HCT116 (cell line): ENCODE results near the gene ABR. TPM values are rescaled to one million over a fixed set of nuclear protein-coding genes. Genes with fewer than 3 reads are reported as not detected.
"Not testable (repeated sequence)": the region's sequence is repeated elsewhere in the genome, so short reads cannot be mapped to it uniquely, and the experiment has no call there.

Experiments used
- ATAC-seq: fragments of 200-7000 bp; cut with Tn5 transposase; 2 replicates; pipeline ENCODE4 v1.9.1; 2020; ENCODE audit warnings: mild to moderate bottlenecking, moderate library complexity
- BruUV-seq: library from RNA; stranded (reverse); fragments of 400-500 nt; replicated peaks from 2 replicates; lab custom pipeline; 2021; lab: Mats Ljungman, UMichigan
- CTCF ChIA-PET: fragments of 300-600 bp; sonication (Branson Sonifier 250); formaldehyde crosslinking; loops from one replicate; lab custom pipeline; 2021; ENCODE audit warnings: antibody characterized with exemption; lab: Charles Lee
- POLR2A ChIA-PET: fragments of 300-600, 350-600 bp; sonication (Branson Sonifier 250); formaldehyde crosslinking; loops from one replicate; lab custom pipeline; 2021; ENCODE audit warnings: antibody characterized with exemption; lab: Charles Lee
- RAD21 ChIA-PET, 2 experiments: fragments of 300-600 bp; sonication (Branson Sonifier 250); formaldehyde crosslinking; loops; one replicate each; lab custom pipeline; 2023; ENCODE audit warnings: low total read pairs in 2 of 2; ENCODE audit not compliant: uncharacterized antibody in 2 of 2, unreplicated experiment in 2 of 2, low non-redundant PET in 1 of 2; lab: Charles Lee
- DNase-seq: peaks from one replicate; pipeline ENCODE4 v3.0.0-alpha.2; 2010; ENCODE audit warnings: low read depth, low spot score
- H2AFZ ChIP-seq: fragments of 200-600 bp; shearing (Covaris generic), sonication (generic); 2 replicates; pipeline ENCODE4 v1.6.1; 2017; ENCODE audit warnings: low read depth, mixed run types, mixed read lengths, antibody characterized with exemption, low read length; ENCODE audit not compliant: poor library complexity, severe bottlenecking
- H3K27ac ChIP-seq: 2 replicates; pipeline ENCODE4 v1.5.1; 2012; ENCODE audit warnings: low read depth, low read length
- H3K27me3 ChIP-seq: fragments of 200-600 bp; sonication (generic); 2 replicates; pipeline ENCODE4 v1.6.1; 2016; ENCODE audit warnings: mixed run types, low read length, mixed read lengths; ENCODE audit not compliant: insufficient read depth
- H3K36me3 ChIP-seq, 2 experiments: fragments of 200-500 bp in 1 of 2; fragments of 200-600 bp in 1 of 2; sonication (Bioruptor generic) in 1 of 2; sonication (generic) in 1 of 2; 2 replicates each; pipeline versions ENCODE4 v1.5.1 to v1.6.1; 2014 to 2016; ENCODE audit warnings: low read length in 2 of 2, inconsistent platforms in 1 of 2, mixed read lengths in 1 of 2, mixed run types in 1 of 2; ENCODE audit not compliant: insufficient read depth in 2 of 2, control insufficient read depth in 1 of 2
- H3K4me1 ChIP-seq, 2 experiments: fragments of 200-600 bp in 1 of 2; sonication (generic) in 1 of 2; 2 replicates each; pipeline versions ENCODE4 v1.5.1 to v1.6.1; 2012 to 2017; ENCODE audit warnings: low read length in 2 of 2, inconsistent platforms in 1 of 2, mild to moderate bottlenecking in 1 of 2, mixed read lengths in 1 of 2, mixed run types in 1 of 2, moderate library complexity in 1 of 2; ENCODE audit not compliant: insufficient read depth in 2 of 2, control insufficient read depth in 1 of 2
- H3K4me2 ChIP-seq: fragments of 200-600 bp; sonication (generic); 2 replicates; pipeline ENCODE4 v1.6.1; 2017; ENCODE audit warnings: mixed run types, low read length, mixed read lengths
- H3K4me3 ChIP-seq, 2 experiments: fragments of 200-600 bp in 1 of 2; sonication (generic) in 1 of 2; replicated peaks in 1 of 2; 2 replicates each; pipeline ENCODE4 v1.5.1; 2011 to 2016; ENCODE audit warnings: low read length in 2 of 2, control low read depth in 1 of 2, low read depth in 1 of 2, mild to moderate bottlenecking in 1 of 2, mixed read lengths in 1 of 2, mixed run types in 1 of 2
- H3K79me2 ChIP-seq: fragments of 200-600 bp; sonication (generic); 2 replicates; pipeline ENCODE4 v1.6.1; 2017; ENCODE audit warnings: mild to moderate bottlenecking, mixed run types, low read length, moderate library complexity, mixed read lengths; ENCODE audit not compliant: insufficient read depth
- H3K9ac ChIP-seq: fragments of 200-600 bp; sonication (generic); 2 replicates; pipeline ENCODE4 v1.6.1; 2016; ENCODE audit warnings: low read length, mixed read lengths
- H3K9me2 ChIP-seq: fragments of 200-600 bp; sonication (generic), shearing (Covaris generic); 2 replicates; pipeline ENCODE4 v1.6.1; 2017; ENCODE audit warnings: mixed run types, mild to moderate bottlenecking, moderate library complexity; ENCODE audit not compliant: insufficient read depth
- H3K9me3 ChIP-seq, 2 experiments: fragments of 200-500 bp in 1 of 2; fragments of 200-600 bp in 1 of 2; sonication (Bioruptor generic) in 1 of 2; sonication (generic) in 1 of 2; 2 replicates each; pipeline ENCODE4 v1.6.1; 2014 to 2017; ENCODE audit warnings: low read length in 2 of 2, mixed read lengths in 2 of 2, inconsistent platforms in 1 of 2, low read depth in 1 of 2, mild to moderate bottlenecking in 1 of 2, mixed run types in 1 of 2, moderate library complexity in 1 of 2; ENCODE audit not compliant: control insufficient read depth in 1 of 2, insufficient read depth in 1 of 2
- H4K20me1 ChIP-seq: fragments of 200-600 bp; sonication (generic), shearing (Covaris generic); 2 replicates; pipeline ENCODE4 v1.6.1; 2017; ENCODE audit warnings: mixed run types, mild to moderate bottlenecking, moderate library complexity; ENCODE audit not compliant: insufficient read depth
- CBX3 ChIP-seq: IDR thresholded peaks from 2 replicates; pipeline ENCODE4 v1.6.1; 2012; ENCODE audit warnings: low read depth
- FOSL1 ChIP-seq: IDR thresholded peaks from 2 replicates; pipeline ENCODE4 v1.6.1; 2012; ENCODE audit warnings: low read depth
- MAX ChIP-seq: IDR thresholded peaks from 2 replicates; pipeline ENCODE4 v1.6.1; 2012
- REST ChIP-seq: IDR thresholded peaks from 2 replicates; pipeline ENCODE4 v1.6.1; 2012; ENCODE audit warnings: low read depth
- SP1 ChIP-seq: IDR thresholded peaks from 2 replicates; pipeline ENCODE4 v1.6.1; 2012; ENCODE audit warnings: low read depth
- TCF7L2 ChIP-seq: IDR thresholded peaks from 2 replicates; pipeline ENCODE4 v1.7.0; 2011; ENCODE audit warnings: borderline replicate concordance, inconsistent platforms; ENCODE audit not compliant: insufficient read depth, insufficient read length; ENCODE audit errors: extremely low read depth
- ZNF274 ChIP-seq: fragments of 200-500 bp; sonication (Bioruptor generic); IDR thresholded peaks from 2 replicates; pipeline ENCODE4 v1.6.1; 2014; ENCODE audit warnings: mild to moderate bottlenecking, low read depth, low read length, inconsistent platforms
- intact Hi-C: fragments of 100-400 bp; cut with micrococcal nuclease; formaldehyde crosslinking; loops from 2 replicates; pipeline ENCODE4 v1.10.0; 2022
- total RNA-seq: library from RNA; stranded (reverse); gene quantifications from one replicate; pipeline ENCODE4 v1.2.1, GENCODE V29; 2021; ENCODE audit not compliant: unreplicated experiment

The ABR gene
- total RNA-seq, 1 experiment from 2014 or later, result 58.5 TPM

- Histone ChIP-seq H4K20me1 (no peaks in the 10 kb centered on the region; the same call in 1 of the 2 replicates), H3K4me2 (peak overlapping the region; percentile 62), H3K36me3 (0 out of 4 replicates have a peak, but pooled peaks cover 0 to under 1% of the 10 kb centered on the region in 2 experiments), H3K9ac (peak overlapping the region; percentile 27), H3K79me2 (peaks cover 91% of the 10 kb centered on the region), H3K9me3 (no peaks in the 10 kb centered on the region), H3K27me3 (no peaks in the 10 kb centered on the region), H3K4me3 (peak overlapping the region in 1 of 2 experiments; percentile 36; a peak in 3 of 4 replicates), H3K4me1 (peaks cover 62 to 96% of the 10 kb centered on the region in 2 experiments), H3K27ac (peak overlapping the region; percentile 55), H2AFZ (no peak overlapping the region), H3K9me2 (no peaks in the 10 kb centered on the region)
- intact Hi-C loops, result loop anchor here (2.0 kb wide), 1 partner anchor 40 kb away; no protein-coding TSS in a partner anchor
- ChIA-PET POLR2A (interaction anchor here (0.8 kb wide), 1 partner anchor 16 kb away, joined by 3 read pairs; no protein-coding TSS in a partner anchor), RAD21 (interaction anchor here (0.5 to 0.7 kb wide), 2 partner anchors 174 to 210 kb away, joined by 3 read pairs; no protein-coding TSS in a partner anchor), CTCF (interaction anchor here (1.7 to 1.8 kb wide), 2 partner anchors 8 to 94 kb away, joined by 4 read pairs; no protein-coding TSS in a partner anchor)
- DNase-seq (peak; percentile 69), ATAC-seq (peak; percentile 84)
- BruUV-seq, result no TSS peak
- TF ChIP-seq CBX3 (peak; percentile 23; the same call in 1 of the 2 replicates), SP1 (peak; percentile 28; the same call in 1 of the 2 replicates), TCF7L2 (no peak), FOSL1 (peak; percentile 6; the same call in 1 of the 2 replicates), ZNF274 (no peak), REST (no peak), MAX (no peak)
- TF ChIP-seq, all 23 proteins: peak for 3
Measured at GRCh38 chr17:973053-973452, 206.7 kb downstream of the ABR start.

- H4K20me1 ChIP-seq, H3K4me3 ChIP-seq, ATAC-seq, H3K27ac ChIP-seq, H3K9me2 ChIP-seq, RAD21 ChIA-PET, H2AFZ ChIP-seq, BruUV-seq, H3K9me3 ChIP-seq, H3K36me3 ChIP-seq, POLR2A ChIA-PET, H3K27me3 ChIP-seq, DNase-seq: not testable (repeated sequence)
- peaks cover 59 to 92% of the 10 kb centered on the region in 2 experiments for H3K4me1 ChIP-seq
- 0 out of 2 replicates have a peak overlapping the region, but pooled peaks have one; percentile 59 for H3K9ac ChIP-seq
- H3K4me2 ChIP-seq, result peak overlapping the region; percentile 62; the same call in 1 of the 2 replicates
- peaks cover 91% of the 10 kb centered on the region for H3K79me2 ChIP-seq
- CTCF ChIA-PET, result interaction anchor here (0.6 to 1.7 kb wide), 2 partner anchors 9 to 18 kb away, joined by 3 to 4 read pairs; no protein-coding TSS in a partner anchor
- intact Hi-C loops, result loop anchor here (2.0 kb wide), 1 partner anchor 39 kb away; no protein-coding TSS in a partner anchor
Measured at GRCh38 chr17:971861-972260, 207.9 kb downstream of the ABR start.
